WERI-Rb-1 (cell line): ENCODE data around the gene MCM7.
"Not testable (repeated sequence)": the region's sequence is repeated elsewhere in the genome, so short reads cannot be mapped to it uniquely, and the experiment has no call there.

Experiments
- DNase-seq: peaks from one replicate; pipeline ENCODE4 v3.0.0-alpha.2; 2020
- H3K27ac ChIP-seq: fragments of 250-450 bp; sonication (Bioruptor Pico); 2 replicates; pipeline ENCODE4 v1.5.1; 2020; ENCODE audit warnings: mild to moderate bottlenecking, moderate library complexity
- H3K27me3 ChIP-seq: fragments of 250-450 bp; sonication (Bioruptor Pico); 2 replicates; pipeline ENCODE4 v1.5.1; 2021; ENCODE audit warnings: mild to moderate bottlenecking, low read depth, moderate library complexity; ENCODE audit not compliant: insufficient read depth, severe bottlenecking
- H3K36me3 ChIP-seq: fragments of 250-450 bp; sonication (Bioruptor Pico); 2 replicates; pipeline ENCODE4 v1.5.1; 2020; ENCODE audit warnings: mild to moderate bottlenecking, moderate library complexity
- H3K4me3 ChIP-seq: 2 replicates; pipeline ENCODE4 v1.5.1; 2011; ENCODE audit warnings: low read depth, mild to moderate bottlenecking, control low read depth, low read length
- H3K9me3 ChIP-seq: fragments of 250-450 bp; sonication (Bioruptor Pico); 2 replicates; pipeline ENCODE4 v1.5.1; 2021; ENCODE audit warnings: mild to moderate bottlenecking, moderate library complexity; ENCODE audit not compliant: severe bottlenecking
- CTCF ChIP-seq: IDR thresholded peaks from 2 replicates; pipeline ENCODE4 v1.5.1; 2011; ENCODE audit warnings: low read depth, mild to moderate bottlenecking, control low read depth, inconsistent platforms, low read length

Gene MCM7

DNA sequence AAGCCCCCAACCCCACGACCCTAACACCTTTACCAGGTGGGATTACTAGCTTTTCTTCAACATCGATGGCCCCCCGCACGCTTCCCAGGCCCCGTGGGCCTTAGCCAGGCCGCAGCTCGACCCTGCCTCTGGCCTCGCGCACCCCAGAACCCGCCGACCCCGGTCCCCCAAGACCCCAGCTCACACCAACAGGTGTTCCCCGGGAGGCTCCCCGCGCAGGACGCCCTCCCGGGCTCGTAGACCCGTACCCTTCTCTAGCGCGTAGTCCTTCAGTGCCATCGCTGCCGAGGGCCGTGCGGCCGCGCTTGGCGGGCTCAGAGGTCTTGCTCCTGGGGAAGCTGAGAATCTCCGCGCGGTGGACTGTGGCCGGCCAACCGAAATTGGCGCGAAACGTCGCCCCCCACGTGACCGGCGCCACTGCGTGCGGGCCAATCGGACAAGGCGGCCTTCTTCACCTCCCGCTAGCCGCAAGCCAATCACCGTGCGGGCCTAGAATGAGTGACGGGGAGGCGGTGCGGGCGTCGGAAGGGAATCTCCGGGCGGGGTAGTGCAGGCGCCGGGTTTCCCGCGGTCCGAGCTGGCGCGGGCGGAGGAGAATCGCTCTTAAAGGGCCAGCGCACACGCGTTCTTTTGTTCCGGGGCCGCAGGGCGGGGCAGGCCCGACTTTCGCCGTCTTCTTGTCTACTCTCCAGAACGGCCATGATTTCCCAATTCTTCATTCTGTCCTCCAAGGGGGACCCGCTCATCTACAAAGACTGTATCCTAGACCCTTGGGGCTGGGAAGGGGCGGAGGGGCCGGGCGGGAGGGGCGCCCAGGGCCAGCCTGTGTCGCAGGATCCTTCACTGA lies at the start of gene MCM7, which contains the start of gene AP4M1:
MCM7 (minus strand) TSS at position 382 of the 847 bp plus-strand sequence; CDS start at position 279, 103 bp downstream.
AP4M1 (plus strand) TSS at position 628 of the 847 bp plus-strand sequence; CDS start at position 700, 72 bp downstream.
- Histone ChIP-seq H3K27me3 (no peaks in the 10 kb centered on the region), H3K4me3 (peak within 1 kb of the TSS; percentile 99), H3K9me3 (no peaks in the 10 kb centered on the region), H3K27ac (peak within 1 kb of the TSS; percentile 100), H3K36me3 (peaks cover 84% of the 10 kb centered on the region)
- peak; percentile 99 for DNase-seq
- TF ChIP-seq CTCF = no peak

- H3K36me3 ChIP-seq = peaks cover 22% of the 10 kb centered on the region
- H3K4me3 ChIP-seq = peak within 1 kb of the TSS; percentile 93
- DNase-seq = peak; percentile 99
- H3K9me3 ChIP-seq = no peaks in the 10 kb centered on the region
- TF ChIP-seq CTCF = no peak
- no peaks in the 10 kb centered on the region for H3K27me3 ChIP-seq
- peak within 1 kb of the TSS; percentile 78 for H3K27ac ChIP-seq
Measured at GRCh38 chr7:100148559-100149328, 47.5 kb upstream of the MCM7 start, which contains the start of gene LAMTOR4. Gene LAMTOR4, plus strand, starts transcription at chr7:100148918. Its CDS starts 55 bp downstream, at chr7:100148973.

DNA sequence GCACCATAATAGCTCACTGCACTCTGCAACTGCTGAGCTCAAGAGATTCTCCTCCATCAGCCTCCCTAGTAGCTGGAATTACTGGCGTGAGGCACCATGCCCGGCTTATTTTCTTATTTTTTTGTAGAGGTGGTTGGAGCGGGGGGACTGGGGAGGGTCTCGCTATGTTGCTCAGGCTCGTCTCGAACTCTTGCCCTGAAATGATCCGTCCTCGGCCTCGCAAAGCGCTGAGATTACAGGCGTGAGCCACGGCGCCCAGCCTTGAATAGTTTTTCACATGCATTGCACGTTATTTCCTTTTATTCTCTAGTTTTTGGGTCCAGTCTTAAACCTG lies 47.0 kb upstream of the MCM7 start:
- no peak for TF ChIP-seq CTCF
- no peaks in the 10 kb centered on the region for H3K9me3 ChIP-seq
- H3K36me3 ChIP-seq = peaks cover 16% of the 10 kb centered on the region
- H3K27me3 ChIP-seq = no peaks in the 10 kb centered on the region
- no peak for DNase-seq
- H3K27ac ChIP-seq = peak overlapping the region; percentile 78
- H3K4me3 ChIP-seq = peak overlapping the region; percentile 58

GRCh38 chr7:100147278-100147677 lies 46.1 kb upstream of the MCM7 start:
- no peak for DNase-seq
- Histone ChIP-seq H3K27me3 (no peaks in the 10 kb centered on the region), H3K27ac (no peak overlapping the region), H3K9me3 (no peaks in the 10 kb centered on the region), H3K36me3 (peaks cover 9% of the 10 kb centered on the region), H3K4me3 (no peak overlapping the region)
- TF ChIP-seq CTCF = no peak

DNA sequence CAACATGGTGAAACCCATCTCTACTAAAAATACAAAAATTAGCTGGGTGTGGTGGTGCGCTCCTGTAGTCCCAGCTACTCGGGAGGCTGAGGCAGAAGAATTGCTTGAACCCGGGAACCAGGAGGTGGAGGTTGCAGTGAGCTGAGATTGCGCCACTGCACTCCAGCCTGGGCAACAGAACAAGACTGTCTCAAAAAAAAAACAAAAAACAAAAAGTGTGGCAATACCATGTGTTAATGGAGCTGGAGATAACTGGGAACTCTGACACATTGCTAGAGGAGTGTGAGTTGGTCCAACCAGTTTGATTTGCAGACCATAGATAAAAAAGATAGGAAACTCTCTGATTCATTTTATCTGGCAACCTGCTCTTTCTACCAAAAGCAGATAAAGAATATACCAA lies 45.2 kb upstream of the MCM7 start:
- not testable (repeated sequence) for H3K36me3 ChIP-seq, DNase-seq, H3K9me3 ChIP-seq, H3K27me3 ChIP-seq, H3K27ac ChIP-seq, H3K4me3 ChIP-seq

GRCh38 chr7:100142461-100142860 lies 41.3 kb upstream of the MCM7 start:
- no peak for DNase-seq
- no peaks in the 10 kb centered on the region for H3K27me3 ChIP-seq
- no peak overlapping the region for H3K27ac ChIP-seq
- no peak for TF ChIP-seq CTCF
- no peak overlapping the region for H3K4me3 ChIP-seq
- no peaks in the 10 kb centered on the region for H3K36me3 ChIP-seq
- no peaks in the 10 kb centered on the region for H3K9me3 ChIP-seq
